ENCODE data around the gene TOR1A. TPM values are rescaled to one million over a fixed set of nuclear protein-coding genes. Genes with fewer than 3 reads are reported as not detected.

Gene TOR1A
- total and polyA plus RNA-seq, 12 donors: 19.7 to 61.4 (median 39.5) TPM

DNA sequence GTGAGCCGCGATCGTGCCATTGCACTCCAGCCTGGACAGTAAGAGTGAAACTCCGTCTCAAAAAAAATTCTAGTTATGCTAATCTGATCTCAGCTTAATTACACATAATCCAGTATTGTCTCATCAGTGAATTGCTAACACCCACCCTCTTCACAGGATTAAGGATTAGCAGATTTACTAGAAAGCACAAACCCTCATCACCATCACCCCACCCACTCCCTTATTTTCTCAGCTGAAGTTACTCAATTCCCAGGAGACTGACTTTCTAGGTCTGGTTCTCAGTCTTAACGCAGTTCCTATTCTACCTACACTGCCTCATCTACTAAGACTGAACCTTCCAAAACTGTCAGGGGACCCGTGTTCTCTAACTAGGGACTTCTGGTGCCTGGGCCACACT is 12.0 kb downstream of the TOR1A start:
- Histone ChIP-seq H3K27ac (no peak overlapping the region), H3K9me3 (replicated peaks in 1 of 3) (no peaks in the 10 kb centered on the region), H3K27me3 (no peaks in the 10 kb centered on the region), H3K4me3 (no peak overlapping the region), H3K36me3 (replicated peaks in 1 of 2) (peaks cover 0 to 56% of the 10 kb centered on the region in 2 donors), H3K4me1 (replicated peaks in 1 of 2) (peaks cover 6 to 8% of the 10 kb centered on the region in 2 donors)
- intact Hi-C loops (cut with DNase I): no loop called here
- no peak for DNase-seq
- WGBS, 4 donors: 89 to 97% (median 92%) methylated on average over 6 of the region's 6 CpGs
- TF ChIP-seq CTCF (IDR thresholded peaks at IDR 0.05) (no peak), POLR2A (IDR thresholded peaks at IDR 0.05) (no peak)

DNA sequence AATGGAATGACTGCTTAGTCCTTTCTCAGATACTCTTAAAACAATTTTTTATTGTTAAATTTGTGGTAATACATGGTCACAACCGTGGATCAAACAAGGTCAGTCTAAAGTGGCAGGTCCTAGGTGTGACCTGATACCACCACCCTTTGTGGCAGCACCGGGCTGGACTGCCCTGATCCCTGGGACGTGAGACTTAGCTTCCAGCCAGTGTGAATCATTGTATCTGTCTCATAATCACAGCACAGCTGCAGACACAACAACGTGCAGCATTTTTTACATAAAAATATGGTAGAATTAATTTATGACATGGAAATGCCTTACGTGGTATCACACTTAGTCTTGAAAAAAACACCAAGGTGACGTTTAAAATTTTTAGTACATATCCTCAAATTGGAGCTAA is 13.1 kb downstream of the TOR1A start:
- H3K4me3 ChIP-seq: no peak overlapping the region
- intact Hi-C loops (cut with DNase I): no loop called here
- TF ChIP-seq POLR2A (IDR thresholded peaks at IDR 0.05) (no peak), CTCF (IDR thresholded peaks at IDR 0.05) (no peak)
- H3K36me3 ChIP-seq (replicated peaks in 1 of 2): peaks cover 0 to 51% of the 10 kb centered on the region in 2 donors
- H3K4me1 ChIP-seq (replicated peaks in 1 of 2): no peaks in the 10 kb centered on the region
- 80 to 84% (median 83%) methylated on average over 6 of the region's 6 CpGs for WGBS, 4 donors
- no peaks in the 10 kb centered on the region for H3K9me3 ChIP-seq (replicated peaks in 1 of 3)
- no peaks in the 10 kb centered on the region for H3K27me3 ChIP-seq
- DNase-seq: no peak
- H3K27ac ChIP-seq: no peak overlapping the region

- Histone ChIP-seq H3K4me1 (replicated peaks in 1 of 2) (no peaks in the 10 kb centered on the region), H3K27me3 (no peaks in the 10 kb centered on the region), H3K36me3 (replicated peaks in 1 of 2) (peaks cover 0 to 45% of the 10 kb centered on the region in 2 donors), H3K9me3 (replicated peaks in 1 of 3) (no peaks in the 10 kb centered on the region), H3K27ac (no peak overlapping the region), H3K4me3 (no peak overlapping the region)
- TF ChIP-seq POLR2A (IDR thresholded peaks at IDR 0.05) (no peak), CTCF (IDR thresholded peaks at IDR 0.05) (no peak)
- WGBS, 4 donors: 84 to 91% (median 87%) methylated on average over 6 to 11 of the region's 11 CpGs
- DNase-seq: no peak
- intact Hi-C loops (cut with DNase I): no loop called here
These were observed 13.8 kb downstream of the TOR1A start for GRCh38 chr9:129810116-129810515.

DNA sequence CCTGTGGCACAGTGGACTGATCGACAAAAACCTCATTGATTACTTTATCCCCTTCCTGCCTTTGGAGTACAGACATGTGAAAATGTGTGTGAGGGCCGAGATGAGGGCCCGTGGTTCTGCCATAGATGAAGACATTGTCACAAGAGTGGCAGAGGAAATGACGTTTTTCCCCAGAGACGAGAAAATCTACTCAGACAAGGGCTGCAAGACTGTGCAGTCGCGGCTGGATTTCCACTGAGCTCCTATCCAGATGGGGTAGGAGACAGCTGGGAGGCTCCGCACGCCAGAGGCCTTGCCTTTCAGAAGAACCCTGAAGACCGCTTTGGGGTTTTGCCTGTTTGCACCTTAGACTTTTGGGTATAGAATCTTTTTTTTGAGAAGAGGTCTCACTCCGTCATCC is 14.6 kb downstream of the TOR1A start:
- TF ChIP-seq CTCF (IDR thresholded peaks at IDR 0.05) (no peak), POLR2A (IDR thresholded peaks at IDR 0.05) (no peak)
- H3K9me3 ChIP-seq (replicated peaks in 1 of 3): no peaks in the 10 kb centered on the region
- intact Hi-C loops (cut with DNase I): no loop called here

More for the DNA sequence above, 14.6 kb downstream of the TOR1A start:
- H3K36me3 ChIP-seq (replicated peaks in 1 of 2): peaks cover 0 to 39% of the 10 kb centered on the region in 2 donors
- peaks cover 0 to 2% of the 10 kb centered on the region in 2 donors for H3K4me1 ChIP-seq (replicated peaks in 1 of 2)
- no peak overlapping the region for H3K4me3 ChIP-seq
- DNase-seq: no peak
- H3K27ac ChIP-seq: no peak overlapping the region
- H3K27me3 ChIP-seq: no peaks in the 10 kb centered on the region
- WGBS, 4 donors: 83 to 90% (median 89%) methylated on average over 11 of the region's 11 CpGs

All from adrenal gland (tissue), 12 donors.